Raji (cell line): ENCODE data around the gene LRRN4.

Experiments
- POLR2A ChIP-seq: IDR thresholded peaks from 2 replicates; pipeline ENCODE4 v1.6.1; 2011; ENCODE audit warnings: low read depth, low read length, control low read depth; ENCODE audit not compliant: insufficient read depth

The LRRN4 gene

GRCh38 chr20:6053776-6054688 lies at the start of gene LRRN4:
TSS of gene LRRN4 (minus strand) at chr20:6054060. CDS start at chr20:6052799, 1,261 bp downstream.
- TF ChIP-seq POLR2A: no peak

GRCh38 chr20:6103301-6103700 lies 49.4 kb upstream of the LRRN4 start:
- TF ChIP-seq POLR2A: no peak

GRCh38 chr20:6101346-6101745 lies 47.5 kb upstream of the LRRN4 start:
- no peak for TF ChIP-seq POLR2A

- TF ChIP-seq POLR2A: no peak
Measured at GRCh38 chr20:6100246-6100645, 46.4 kb upstream of the LRRN4 start.

GRCh38 chr20:6099819-6100218 lies 46.0 kb upstream of the LRRN4 start:
- TF ChIP-seq POLR2A: no peak

- TF ChIP-seq POLR2A: no peak
Measured at GRCh38 chr20:6095409-6095808, 41.5 kb upstream of the LRRN4 start.

- no peak for TF ChIP-seq POLR2A
Measured at GRCh38 chr20:6094565-6094964, 40.7 kb upstream of the LRRN4 start.

- no peak for TF ChIP-seq POLR2A
Measured at GRCh38 chr20:6094063-6094462, 40.2 kb upstream of the LRRN4 start.

GRCh38 chr20:6091661-6092060 lies 37.8 kb upstream of the LRRN4 start:
- TF ChIP-seq POLR2A: no peak

- TF ChIP-seq POLR2A: no peak
Measured at GRCh38 chr20:6086868-6087267, 33.0 kb upstream of the LRRN4 start.

GRCh38 chr20:6083926-6084325 lies 30.1 kb upstream of the LRRN4 start:
- TF ChIP-seq POLR2A: no peak

- TF ChIP-seq POLR2A: no peak
Measured at GRCh38 chr20:6081236-6081635, 27.4 kb upstream of the LRRN4 start.

GRCh38 chr20:6079016-6079415 lies 25.2 kb upstream of the LRRN4 start:
- no peak for TF ChIP-seq POLR2A

- TF ChIP-seq POLR2A: no peak
Measured at GRCh38 chr20:6075428-6076219, 21.8 kb upstream of the LRRN4 start.

- TF ChIP-seq POLR2A: no peak
Measured at GRCh38 chr20:6074784-6075183, 20.9 kb upstream of the LRRN4 start.

GRCh38 chr20:6074145-6074561 lies 20.3 kb upstream of the LRRN4 start:
- no peak for TF ChIP-seq POLR2A
